Neural cell (in vitro differentiated cells): ENCODE measurements around the gene PHACTR4. TPM values are rescaled to one million over a fixed set of nuclear protein-coding genes. Genes with fewer than 3 reads are reported as not detected.

Source experiments
- H2AFZ ChIP-seq: fragments of 200-600, 300-800 bp; sonication (generic), shearing (Covaris generic); 2 replicates; pipeline ENCODE4 v1.6.0; 2014; ENCODE audit warnings: low read depth, mild to moderate bottlenecking, antibody characterized with exemption, low read length, moderate library complexity
- H3F3A ChIP-seq: fragments of 200-600 bp; shearing (Covaris generic); 2 replicates; pipeline ENCODE4 v1.6.1; 2016; ENCODE audit warnings: mild to moderate bottlenecking, moderate library complexity, mixed read lengths, antibody characterized with exemption, low read length; ENCODE audit not compliant: insufficient read depth, poor library complexity, severe bottlenecking
- H3K27ac ChIP-seq: fragments of 200-600, 300-800 bp; sonication (generic), shearing (Covaris generic); 2 replicates; pipeline ENCODE4 v1.5.1; 2014; ENCODE audit warnings: mild to moderate bottlenecking, low read length, moderate library complexity
- H3K27me3 ChIP-seq: fragments of 300-800, 200-600 bp; sonication (generic), shearing (Covaris generic); 2 replicates; pipeline ENCODE4 v1.6.0; 2014; ENCODE audit warnings: mild to moderate bottlenecking, low read depth, low read length, moderate library complexity; ENCODE audit not compliant: insufficient read depth
- H3K36me3 ChIP-seq: fragments of 300-800, 200-600 bp; sonication (generic), shearing (Covaris generic); 2 replicates; pipeline ENCODE4 v1.5.1; 2014; ENCODE audit warnings: mild to moderate bottlenecking, antibody characterized with exemption, low read length, moderate library complexity; ENCODE audit not compliant: insufficient read depth
- H3K4me2 ChIP-seq: fragments of 300-800, 200-600 bp; sonication (generic), shearing (Covaris generic); 2 replicates; pipeline ENCODE4 v1.6.0; 2014; ENCODE audit warnings: mild to moderate bottlenecking, low read length
- H3K4me3 ChIP-seq: fragments of 300-800, 200-600 bp; sonication (generic), shearing (Covaris generic); 2 replicates; pipeline ENCODE4 v1.5.1; 2014; ENCODE audit warnings: mild to moderate bottlenecking, low read length, moderate library complexity
- H3K79me2 ChIP-seq: fragments of 200-600 bp; shearing (Covaris generic); replicated peaks from 2 replicates; pipeline ENCODE4 v1.6.0; 2014; ENCODE audit warnings: mild to moderate bottlenecking, low read length, moderate library complexity; ENCODE audit not compliant: insufficient read depth
- H3K9ac ChIP-seq: fragments of 300-800, 200-600 bp; sonication (generic), shearing (Covaris generic); 2 replicates; pipeline ENCODE4 v1.6.1; 2016; ENCODE audit warnings: mild to moderate bottlenecking, low read length, mixed read lengths
- H3K9me2 ChIP-seq: fragments of 200-600 bp; shearing (Covaris generic); 2 replicates; pipeline ENCODE4 v1.6.1; 2016; ENCODE audit warnings: mild to moderate bottlenecking, low read length, mixed read lengths; ENCODE audit not compliant: insufficient read depth
- H3K9me3 ChIP-seq: fragments of 200-600, 300-800 bp; sonication (generic), shearing (Covaris generic); 2 replicates; pipeline ENCODE4 v1.6.1; 2016; ENCODE audit warnings: mild to moderate bottlenecking, mixed run types, low read length, moderate library complexity, mixed read lengths
- H4K20me1 ChIP-seq: fragments of 200-600 bp; shearing (Covaris generic); 2 replicates; pipeline ENCODE4 v1.6.1; 2016; ENCODE audit warnings: mild to moderate bottlenecking, mixed run types; ENCODE audit not compliant: insufficient read depth
- CTCF ChIP-seq: fragments of 450-650 bp; IDR thresholded peaks from 2 replicates; pipeline ENCODE4 v1.5.1; 2014; ENCODE audit warnings: antibody characterized with exemption, mild to moderate bottlenecking, moderate library complexity; ENCODE audit not compliant: poor library complexity, severe bottlenecking
- EP300 ChIP-seq: fragments of 450-650 bp; conservative IDR thresholded peaks from 2 replicates; pipeline ENCODE4 v1.6.1; 2014; ENCODE audit warnings: antibody characterized with exemption, mild to moderate bottlenecking, moderate library complexity; ENCODE audit not compliant: poor library complexity, severe bottlenecking
- EZH2 ChIP-seq: fragments of 200-600, 300-800 bp; shearing (Covaris generic), sonication (generic); IDR thresholded peaks from 2 replicates; pipeline ENCODE4 v1.6.1; 2014; ENCODE audit warnings: antibody characterized with exemption, low read length, borderline replicate concordance, mild to moderate bottlenecking; ENCODE audit not compliant: insufficient read depth, poor library complexity, severe bottlenecking
- MXI1 ChIP-seq: fragments of 450-650 bp; conservative IDR thresholded peaks from 2 replicates; pipeline ENCODE4 v1.6.1; 2014; ENCODE audit warnings: antibody characterized with exemption, mild to moderate bottlenecking; ENCODE audit not compliant: poor library complexity, severe bottlenecking
- POLR2AphosphoS5 ChIP-seq: IDR thresholded peaks from 2 replicates; pipeline ENCODE4 v1.6.1; 2012
- RAD21 ChIP-seq: fragments of 450-650 bp; conservative IDR thresholded peaks from 2 replicates; pipeline ENCODE4 v1.6.1; 2014; ENCODE audit warnings: antibody characterized with exemption, mild to moderate bottlenecking, moderate library complexity
- REST ChIP-seq: IDR thresholded peaks from 2 replicates; pipeline ENCODE4 v1.6.1; 2012; ENCODE audit warnings: borderline replicate concordance
- SMC3 ChIP-seq: fragments of 450-650 bp; conservative IDR thresholded peaks from 2 replicates; pipeline ENCODE4 v1.6.1; 2014; ENCODE audit warnings: antibody characterized with exemption, mild to moderate bottlenecking, moderate library complexity; ENCODE audit not compliant: poor library complexity
- polyA plus RNA-seq: library from polyadenylated mRNA; depleted of rRNA; stranded (reverse); fragments of >200 nt; gene quantifications from 2 replicates; pipeline ENCODE4 v1.2.3, GENCODE V29; 2014

PHACTR4 gene
- polyA plus RNA-seq, 1 donor from 2014 or later = 7.9 TPM

- TF ChIP-seq MXI1 (no peak), EP300 (no peak), POLR2AphosphoS5 (no peak), CTCF (no peak), SMC3 (no peak), REST (no peak), EZH2 (no peak), RAD21 (no peak)
- H3K9me3 ChIP-seq = no peaks in the 10 kb centered on the region
- no peaks in the 10 kb centered on the region for H3F3A ChIP-seq
- no peak overlapping the region for H2AFZ ChIP-seq
- no peak overlapping the region for H3K27ac ChIP-seq
- peaks cover 6% of the 10 kb centered on the region for H3K36me3 ChIP-seq
- H3K4me3 ChIP-seq = no peak overlapping the region
- H3K79me2 ChIP-seq = no peaks in the 10 kb centered on the region
- no peaks in the 10 kb centered on the region for H3K9me2 ChIP-seq
- H3K27me3 ChIP-seq = no peaks in the 10 kb centered on the region
- H4K20me1 ChIP-seq = no peaks in the 10 kb centered on the region
- H3K4me2 ChIP-seq = no peak overlapping the region
- H3K9ac ChIP-seq = no peak overlapping the region
Observed at GRCh38 chr1:28534671-28535070, 165.1 kb downstream of the PHACTR4 start.

- Histone ChIP-seq H3K27ac (no peak overlapping the region), H3K4me2 (no peak overlapping the region), H3K4me3 (no peak overlapping the region), H2AFZ (no peak overlapping the region), H3K36me3 (peaks cover 6% of the 10 kb centered on the region), H3K9me3 (no peaks in the 10 kb centered on the region), H3K27me3 (no peaks in the 10 kb centered on the region), H3K9ac (no peak overlapping the region), H3F3A (no peaks in the 10 kb centered on the region), H3K79me2 (no peaks in the 10 kb centered on the region), H4K20me1 (no peaks in the 10 kb centered on the region), H3K9me2 (no peaks in the 10 kb centered on the region)
- TF ChIP-seq MXI1 = no peak
- no peak for TF ChIP-seq CTCF
- no peak for TF ChIP-seq RAD21
- no peak for TF ChIP-seq POLR2AphosphoS5
- TF ChIP-seq EZH2 = no peak
- no peak for TF ChIP-seq EP300
Observed at GRCh38 chr1:28535180-28535579, 165.6 kb downstream of the PHACTR4 start.
